Hepatocyte (in vitro differentiated cells): ENCODE data around the gene SLC6A20.

Source experiments
- EZH2 ChIP-seq: fragments of 200-600 bp; sonication (generic); IDR thresholded peaks from 2 replicates; pipeline ENCODE4 v1.6.1; 2016; ENCODE audit warnings: antibody characterized with exemption, mild to moderate bottlenecking, borderline replicate concordance
- EZH2phosphoT487 ChIP-seq: fragments of 200-600 bp; sonication (generic); IDR thresholded peaks from one replicate; pipeline ENCODE4 v1.6.1; 2018; ENCODE audit warnings: antibody characterized with exemption, mild to moderate bottlenecking, low read depth, moderate library complexity; ENCODE audit not compliant: unreplicated experiment, severe bottlenecking
- TF ChIP-seq, protein P1 (sequence below): fragments of 200-600 bp; sonication (generic); IDR thresholded peaks from 2 replicates; pipeline ENCODE4 v1.5.1; 2016; ENCODE audit warnings: antibody characterized with exemption, mild to moderate bottlenecking; ENCODE audit not compliant: poor library complexity

DNA sequence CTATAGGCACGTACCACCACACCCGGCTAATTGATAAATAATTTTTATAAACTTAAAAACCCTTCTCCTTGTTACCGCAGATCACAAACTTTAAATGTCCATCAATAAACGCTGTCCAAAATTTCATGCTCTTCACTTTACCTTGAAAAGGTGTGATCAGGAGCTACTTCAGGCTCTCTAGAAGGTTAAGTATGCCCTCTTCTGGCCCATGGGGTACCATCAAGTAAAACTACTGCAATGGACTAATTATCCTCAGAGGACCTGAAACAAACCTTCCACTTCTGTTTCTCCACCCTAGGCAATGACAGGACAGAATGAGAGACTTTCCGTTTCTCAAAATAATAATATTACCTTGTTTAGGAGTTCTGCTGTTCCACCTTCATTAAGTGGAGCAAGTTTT, 36.4 kb upstream of the SLC6A20 start:
- TF ChIP-seq EZH2 (no peak), EZH2phosphoT487 (no peak)
- TF ChIP-seq, protein P1, sequence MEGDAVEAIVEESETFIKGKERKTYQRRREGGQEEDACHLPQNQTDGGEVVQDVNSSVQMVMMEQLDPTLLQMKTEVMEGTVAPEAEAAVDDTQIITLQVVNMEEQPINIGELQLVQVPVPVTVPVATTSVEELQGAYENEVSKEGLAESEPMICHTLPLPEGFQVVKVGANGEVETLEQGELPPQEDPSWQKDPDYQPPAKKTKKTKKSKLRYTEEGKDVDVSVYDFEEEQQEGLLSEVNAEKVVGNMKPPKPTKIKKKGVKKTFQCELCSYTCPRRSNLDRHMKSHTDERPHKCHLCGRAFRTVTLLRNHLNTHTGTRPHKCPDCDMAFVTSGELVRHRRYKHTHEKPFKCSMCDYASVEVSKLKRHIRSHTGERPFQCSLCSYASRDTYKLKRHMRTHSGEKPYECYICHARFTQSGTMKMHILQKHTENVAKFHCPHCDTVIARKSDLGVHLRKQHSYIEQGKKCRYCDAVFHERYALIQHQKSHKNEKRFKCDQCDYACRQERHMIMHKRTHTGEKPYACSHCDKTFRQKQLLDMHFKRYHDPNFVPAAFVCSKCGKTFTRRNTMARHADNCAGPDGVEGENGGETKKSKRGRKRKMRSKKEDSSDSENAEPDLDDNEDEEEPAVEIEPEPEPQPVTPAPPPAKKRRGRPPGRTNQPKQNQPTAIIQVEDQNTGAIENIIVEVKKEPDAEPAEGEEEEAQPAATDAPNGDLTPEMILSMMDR: peak; percentile 54
